SH-SY5Y (cell line): ENCODE results near the gene HCRTR1.

Experiments
- GATA2 ChIP-seq: IDR thresholded peaks from 2 replicates; pipeline ENCODE4 v1.6.1; 2011; ENCODE audit warnings: mild to moderate bottlenecking, low read depth, low read length
- GATA3 ChIP-seq: IDR thresholded peaks from 2 replicates; pipeline ENCODE4 v1.6.1; 2011; ENCODE audit warnings: low read depth, mild to moderate bottlenecking, low read length, moderate library complexity

- TF ChIP-seq GATA2: no peak
- no peak for TF ChIP-seq GATA3
These were observed 15.2 kb downstream of the HCRTR1 start for GRCh38 chr1:31632649-31633048.
